ENCODE results near the gene SORL1.

The SORL1 gene

DNA sequence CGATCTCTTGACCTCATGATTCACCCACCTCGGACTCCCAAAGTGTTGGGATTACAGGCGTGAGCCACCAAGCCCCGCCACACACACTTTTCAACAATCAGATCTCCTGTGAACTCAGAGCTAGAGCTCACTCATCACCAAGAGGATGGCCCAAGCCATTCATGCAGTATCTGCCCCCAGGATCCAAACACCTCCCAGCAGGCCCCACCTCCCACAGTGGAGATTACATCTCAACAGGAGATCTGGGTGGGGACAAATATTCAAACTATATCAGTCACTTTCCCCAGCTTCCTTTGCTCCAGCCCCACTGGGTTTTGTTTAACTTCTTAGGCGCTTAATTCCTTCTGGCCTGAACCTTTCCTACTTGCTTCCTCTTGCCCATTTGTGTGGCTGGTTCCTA is 26.3 kb upstream of the SORL1 start:
- Histone ChIP-seq H3K27me3 (replicated peaks) (peaks cover 15% of the 10 kb centered on the region), H3K4me3 (ENCODE audit: low read depth, low read length) (no peak overlapping the region), H3K36me3 (replicated peaks) (no peaks in the 10 kb centered on the region), H3K27ac (no peak overlapping the region)
- in situ Hi-C loops (cut with HindIII; ENCODE audit: low pct_ligation_motif_present, low sequenced_read_pairs): no loop called here
- TF ChIP-seq, protein P1, sequence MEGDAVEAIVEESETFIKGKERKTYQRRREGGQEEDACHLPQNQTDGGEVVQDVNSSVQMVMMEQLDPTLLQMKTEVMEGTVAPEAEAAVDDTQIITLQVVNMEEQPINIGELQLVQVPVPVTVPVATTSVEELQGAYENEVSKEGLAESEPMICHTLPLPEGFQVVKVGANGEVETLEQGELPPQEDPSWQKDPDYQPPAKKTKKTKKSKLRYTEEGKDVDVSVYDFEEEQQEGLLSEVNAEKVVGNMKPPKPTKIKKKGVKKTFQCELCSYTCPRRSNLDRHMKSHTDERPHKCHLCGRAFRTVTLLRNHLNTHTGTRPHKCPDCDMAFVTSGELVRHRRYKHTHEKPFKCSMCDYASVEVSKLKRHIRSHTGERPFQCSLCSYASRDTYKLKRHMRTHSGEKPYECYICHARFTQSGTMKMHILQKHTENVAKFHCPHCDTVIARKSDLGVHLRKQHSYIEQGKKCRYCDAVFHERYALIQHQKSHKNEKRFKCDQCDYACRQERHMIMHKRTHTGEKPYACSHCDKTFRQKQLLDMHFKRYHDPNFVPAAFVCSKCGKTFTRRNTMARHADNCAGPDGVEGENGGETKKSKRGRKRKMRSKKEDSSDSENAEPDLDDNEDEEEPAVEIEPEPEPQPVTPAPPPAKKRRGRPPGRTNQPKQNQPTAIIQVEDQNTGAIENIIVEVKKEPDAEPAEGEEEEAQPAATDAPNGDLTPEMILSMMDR (IDR thresholded peaks at IDR 0.05; ENCODE audit: low read depth, low read length, missing control alignments): no peak
- no peak for DNase-seq

DNA sequence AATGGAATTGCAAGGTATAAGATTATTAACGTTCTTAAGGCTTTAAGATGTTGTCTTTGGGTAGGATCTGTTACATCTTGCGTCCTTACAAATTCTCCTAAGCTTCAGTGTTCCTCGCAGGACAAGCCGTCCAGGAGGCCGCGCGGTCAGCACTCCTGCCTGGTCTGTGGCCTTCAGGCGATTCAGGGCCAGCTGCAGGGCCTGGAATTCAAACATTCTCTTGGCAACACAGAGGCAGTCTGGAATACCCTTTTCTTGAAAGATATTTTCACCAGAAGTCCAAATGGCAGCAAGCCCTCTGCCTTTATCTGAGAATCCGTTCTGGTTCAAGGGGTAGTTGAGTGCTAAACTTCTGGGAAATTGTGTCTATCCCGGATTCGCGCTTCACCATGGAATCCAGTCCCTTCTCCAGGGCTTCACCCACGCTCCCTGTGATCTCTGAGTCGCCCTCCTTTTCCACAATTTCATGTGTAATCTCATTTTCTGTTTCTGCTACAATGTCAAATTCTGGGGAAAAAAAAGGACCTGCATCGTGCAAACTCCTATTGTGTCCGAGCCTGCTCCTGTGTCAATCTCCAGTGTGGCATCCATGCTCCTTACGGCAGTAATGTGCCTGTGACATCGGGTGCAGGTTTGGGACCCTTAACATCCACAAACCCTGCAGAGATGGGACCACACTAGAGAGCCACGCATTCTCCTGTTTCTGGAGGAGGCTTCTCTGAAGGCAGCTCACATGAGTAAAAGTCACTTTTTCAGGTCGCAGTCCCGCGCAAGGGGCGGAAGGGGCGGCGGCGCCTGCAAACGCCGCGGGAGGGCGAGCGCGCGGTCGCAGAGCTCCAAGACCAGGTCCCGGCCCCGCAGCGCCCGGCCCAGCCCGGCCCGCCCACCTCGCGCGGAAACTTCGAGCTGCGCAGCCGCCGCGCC is 25.4 kb upstream of the SORL1 start:
- in situ Hi-C loops (cut with HindIII; ENCODE audit: low pct_ligation_motif_present, low sequenced_read_pairs): no loop called here
- H3K4me3 ChIP-seq (ENCODE audit: low read depth, low read length): no peak overlapping the region
- no peak for DNase-seq
- peaks cover 15% of the 10 kb centered on the region for H3K27me3 ChIP-seq (replicated peaks)
- H3K36me3 ChIP-seq (replicated peaks): no peaks in the 10 kb centered on the region
- H3K27ac ChIP-seq: no peak overlapping the region
- TF ChIP-seq, protein P1 (IDR thresholded peaks at IDR 0.05; ENCODE audit: low read depth, low read length, missing control alignments): no peak

- TF ChIP-seq, protein P1 (IDR thresholded peaks at IDR 0.05; ENCODE audit: low read depth, low read length, missing control alignments): no peak
- in situ Hi-C loops (cut with HindIII; ENCODE audit: low pct_ligation_motif_present, low sequenced_read_pairs): no loop called here
- Histone ChIP-seq H3K27ac (no peak overlapping the region), H3K27me3 (replicated peaks) (peaks cover 15% of the 10 kb centered on the region), H3K36me3 (replicated peaks) (no peaks in the 10 kb centered on the region), H3K4me3 (ENCODE audit: low read depth, low read length) (no peak overlapping the region)
- DNase-seq: no peak
Measured at GRCh38 chr11:121427400-121427744, 24.7 kb upstream of the SORL1 start.

DNA sequence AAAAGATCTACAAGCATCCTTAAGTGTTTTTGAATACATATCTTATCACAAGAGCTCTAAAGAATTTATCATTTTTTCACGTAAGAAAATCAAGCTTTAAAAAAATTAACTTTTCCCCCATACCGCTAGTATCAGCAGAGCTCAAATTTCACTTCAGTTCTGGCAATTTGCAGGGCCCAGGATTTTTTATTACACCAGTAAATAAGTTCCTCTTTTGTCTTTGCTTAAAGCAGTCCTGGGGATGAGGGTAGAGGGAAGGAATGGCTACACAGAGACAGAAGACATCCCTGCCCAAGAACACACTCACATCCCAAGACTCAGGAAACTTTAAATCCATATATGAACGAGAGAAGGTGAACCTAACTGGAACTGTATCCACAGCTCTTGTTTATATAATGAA is 22.6 kb upstream of the SORL1 start:
- TF ChIP-seq, protein P1 (IDR thresholded peaks at IDR 0.05; ENCODE audit: low read depth, low read length, missing control alignments): no peak
- no peak for DNase-seq

DNA sequence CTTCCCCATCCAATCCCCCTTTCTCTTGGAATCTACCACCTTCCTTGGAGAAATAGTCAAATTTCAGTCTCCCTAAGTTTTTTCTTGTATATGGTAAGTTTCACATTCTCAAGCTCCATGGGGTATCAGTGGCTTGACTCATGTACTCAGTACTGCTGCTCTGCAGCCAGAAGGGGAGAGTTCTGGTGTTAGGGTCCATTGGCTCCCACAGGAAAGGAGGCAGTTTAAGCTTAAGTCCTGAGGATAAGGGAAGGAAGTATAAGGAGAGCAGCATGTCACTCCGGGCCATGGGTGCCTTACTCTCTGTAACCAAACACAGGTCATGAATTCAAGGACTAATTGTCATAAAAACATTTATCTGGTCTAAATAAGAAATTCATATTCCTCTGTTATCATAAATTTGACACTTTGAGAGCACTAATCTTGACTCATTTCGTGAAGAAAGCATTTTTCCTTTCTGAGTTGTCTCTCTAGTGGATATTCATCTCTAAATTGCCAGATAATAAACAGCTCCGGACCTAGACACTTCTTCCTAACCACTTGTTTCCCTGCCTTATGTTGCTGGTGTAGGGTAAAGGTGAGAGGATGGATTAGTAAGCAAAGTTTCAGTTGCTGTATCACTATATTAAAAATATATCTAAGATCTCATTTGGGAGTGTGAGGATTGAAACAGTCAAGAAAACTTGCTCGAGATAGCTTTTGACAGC is 20.1 kb upstream of the SORL1 start:
- H3K27me3 ChIP-seq (replicated peaks): peaks cover 15% of the 10 kb centered on the region
- in situ Hi-C loops (cut with HindIII; ENCODE audit: low pct_ligation_motif_present, low sequenced_read_pairs): no loop called here
- no peak for DNase-seq
- H3K4me3 ChIP-seq (ENCODE audit: low read depth, low read length): no peak overlapping the region
- TF ChIP-seq, protein P1 (IDR thresholded peaks at IDR 0.05; ENCODE audit: low read depth, low read length, missing control alignments): no peak
- H3K36me3 ChIP-seq (replicated peaks): no peaks in the 10 kb centered on the region
- H3K27ac ChIP-seq: no peak overlapping the region

More for the DNA sequence above, 22.6 kb upstream of the SORL1 start:
- in situ Hi-C loops (cut with HindIII; ENCODE audit: low pct_ligation_motif_present, low sequenced_read_pairs): no loop called here
- Histone ChIP-seq H3K4me3 (ENCODE audit: low read depth, low read length) (no peak overlapping the region), H3K27ac (no peak overlapping the region), H3K36me3 (replicated peaks) (no peaks in the 10 kb centered on the region), H3K27me3 (replicated peaks) (peaks cover 15% of the 10 kb centered on the region)

Measured in brain microvascular endothelial cell (primary cell).